Stomach (tissue), 9 donors: ENCODE results near the gene RNASEH2B. TPM values are rescaled to one million over a fixed set of nuclear protein-coding genes. Genes with fewer than 3 reads are reported as not detected.

Source experiments
- DNase-seq, 2 donors: peaks; one replicate each; pipeline versions ENCODE4 v3.0.0 to v3.0.0-alpha.2; 2013 to 2019
- H3K27ac ChIP-seq, 5 donors: fragments of 200-600 bp in 4 of 5; sonication (generic) in 4 of 5; one replicate each; pipeline ENCODE4 v1.5.1; 2013 to 2019; ENCODE audit warnings: mild to moderate bottlenecking in 1 of 5, moderate library complexity in 1 of 5
- H3K27me3 ChIP-seq, 3 donors: fragments of 200-600 bp; sonication (generic); one replicate each; pipeline ENCODE4 v1.5.1; 2017 to 2019; ENCODE audit warnings: mixed run types in 1 of 3
- H3K36me3 ChIP-seq, 4 donors: fragments of 200-600 bp; sonication (generic); 1 replicate in 3 of 4; 2 replicates in 1 of 4; pipeline ENCODE4 v1.5.1; 2016 to 2019
- H3K4me1 ChIP-seq, 4 donors: fragments of 200-600 bp; sonication (generic); one replicate each; pipeline ENCODE4 v1.5.1; 2016 to 2019
- H3K4me3 ChIP-seq, 4 donors: fragments of 200-600 bp; sonication (generic) in 3 of 4; one replicate each; pipeline ENCODE4 v1.5.1; 2016 to 2019; ENCODE audit warnings: mild to moderate bottlenecking in 1 of 4
- H3K9me3 ChIP-seq, 4 donors: fragments of 200-600 bp; sonication (generic); one replicate each; pipeline ENCODE4 v1.5.1; 2016 to 2019
- CTCF ChIP-seq, 7 experiments: fragments of 450-650 bp in 4 of 7; fragments of 200-600 bp in 3 of 7; sonication (generic) in 3 of 7; IDR thresholded peaks; one replicate each; pipeline ENCODE4 v1.5.1; 2016 to 2019; ENCODE audit warnings: antibody characterized with exemption in 7 of 7, control low read depth in 2 of 7, mild to moderate bottlenecking in 1 of 7
- EP300 ChIP-seq: sonication (generic); formaldehyde crosslinking; IDR thresholded peaks from one replicate; pipeline ENCODE4 v1.6.1; 2017; ENCODE audit warnings: antibody characterized with exemption
- POLR2A ChIP-seq, 4 donors: fragments of 450-650 bp; IDR thresholded peaks; one replicate each; pipeline ENCODE4 v1.6.1; 2016; ENCODE audit warnings: antibody characterized with exemption in 4 of 4, control low read depth in 2 of 4, mild to moderate bottlenecking in 1 of 4, moderate library complexity in 1 of 4
- POLR2AphosphoS5 ChIP-seq, 3 donors: sonication (generic); formaldehyde crosslinking; IDR thresholded peaks; one replicate each; pipeline ENCODE4 v1.6.1; 2016; ENCODE audit warnings: antibody characterized with exemption in 3 of 3
- WGBS, 5 donors: extraction: QIAGEN DNeasy Blood & Tissue Kit in 3 of 5; methylation state at CpG; one replicate each; pipeline versions ENCODE4 v1.1.5 to v1.1.7; 2013 to 2018; 5-methylcytosine and 5-hydroxymethylcytosine counted together
- intact Hi-C: fragments of 100-400 bp; cut with DNase I; formaldehyde crosslinking; loops from one replicate; pipeline ENCODE4 v1.15.1; 2023; ENCODE audit warnings: low total_unique reads
- polyA plus RNA-seq, 3 donors: library from polyadenylated mRNA; stranded (reverse); fragments of 200-250 nt; gene quantifications; one replicate each; pipeline ENCODE4 v1.2.3, GENCODE V29; 2013
- total RNA-seq, 5 donors: library from RNA; depleted of rRNA; stranded (reverse); fragments of >200 nt; gene quantifications; one replicate each; pipeline versions ENCODE4 v1.1.0 to v1.2.3, GENCODE V29; 2014 to 2016
- donor health status: healthy with polysubstance abuse.
- donor health status: Bipolar disorder and iron deficiency.
- donor health status: healthy.

RNASEH2B gene
- total and polyA plus RNA-seq, 8 donors, result 43.2 to 106 (median 51.4) TPM

- Histone ChIP-seq H3K9me3 (no peaks in the 10 kb centered on the region), H3K4me3 (no peak overlapping the region), H3K4me1 (no peaks in the 10 kb centered on the region), H3K27me3 (no peaks in the 10 kb centered on the region), H3K27ac (no peak overlapping the region), H3K36me3 (peaks cover 0 to 55% (median 43%) of the 10 kb centered on the region in 4 donors)
- DNase-seq, result no peak
- WGBS, 5 donors, result 57 to 75% (median 62%) methylated on average over 3 of the region's 3 CpGs
- TF ChIP-seq POLR2AphosphoS5 (IDR thresholded peaks at IDR 0.05) (no peak), CTCF (IDR thresholded peaks at IDR 0.05) (no peak), POLR2A (IDR thresholded peaks at IDR 0.05) (no peak), EP300 (no peak)
- intact Hi-C loops, result no loop called here
These were observed 33.2 kb downstream of the RNASEH2B start for GRCh38 chr13:50942630-50943311.

- Histone ChIP-seq H3K4me1 (no peaks in the 10 kb centered on the region), H3K4me3 (no peak overlapping the region), H3K27ac (no peak overlapping the region), H3K9me3 (no peaks in the 10 kb centered on the region), H3K36me3 (peaks cover 0 to 52% (median 43%) of the 10 kb centered on the region in 4 donors), H3K27me3 (no peaks in the 10 kb centered on the region)
- DNase-seq, result no peak
- WGBS, 5 donors, result 53 to 99% (median 93%) methylated on average over 1 of the region's 1 CpG
- TF ChIP-seq EP300 (no peak), CTCF (IDR thresholded peaks at IDR 0.05) (no peak), POLR2A (IDR thresholded peaks at IDR 0.05) (no peak), POLR2AphosphoS5 (IDR thresholded peaks at IDR 0.05) (no peak)
- intact Hi-C loops, result no loop called here
These were observed 36.1 kb downstream of the RNASEH2B start for GRCh38 chr13:50945669-50946068.

GRCh38 chr13:50948601-50949000, 39.0 kb downstream of the RNASEH2B start:
- Histone ChIP-seq H3K27ac (no peak overlapping the region), H3K36me3 (peaks cover 0 to 49% (median 37%) of the 10 kb centered on the region in 4 donors), H3K4me3 (no peak overlapping the region), H3K27me3 (no peaks in the 10 kb centered on the region), H3K4me1 (no peaks in the 10 kb centered on the region), H3K9me3 (no peaks in the 10 kb centered on the region)
- DNase-seq, result no peak
- 61 to 83% (median 74%) methylated on average over 1 of the region's 1 CpG for WGBS, 5 donors
- no peak for TF ChIP-seq CTCF (IDR thresholded peaks at IDR 0.05)
- TF ChIP-seq POLR2A (IDR thresholded peaks at IDR 0.05), result no peak
- no peak for TF ChIP-seq EP300
- no peak for TF ChIP-seq POLR2AphosphoS5 (IDR thresholded peaks at IDR 0.05)
- intact Hi-C loops, result no loop called here

GRCh38 chr13:50950849-50951248, 41.3 kb downstream of the RNASEH2B start:
- Histone ChIP-seq H3K9me3 (no peaks in the 10 kb centered on the region), H3K4me1 (no peaks in the 10 kb centered on the region), H3K27me3 (no peaks in the 10 kb centered on the region), H3K36me3 (peaks cover 0 to 37% (median 28%) of the 10 kb centered on the region in 4 donors), H3K27ac (no peak overlapping the region), H3K4me3 (no peak overlapping the region)
- peak in 1 of 2 donors; percentile 17 for DNase-seq
- intact Hi-C loops, result no loop called here
- TF ChIP-seq POLR2AphosphoS5 (IDR thresholded peaks at IDR 0.05) (no peak), EP300 (no peak), CTCF (IDR thresholded peaks at IDR 0.05) (no peak), POLR2A (IDR thresholded peaks at IDR 0.05) (no peak)
- 44 to 65% (median 55%) methylated on average over 3 of the region's 3 CpGs for WGBS, 5 donors
